ENCODE results near the gene PRKAR2B.

DNA sequence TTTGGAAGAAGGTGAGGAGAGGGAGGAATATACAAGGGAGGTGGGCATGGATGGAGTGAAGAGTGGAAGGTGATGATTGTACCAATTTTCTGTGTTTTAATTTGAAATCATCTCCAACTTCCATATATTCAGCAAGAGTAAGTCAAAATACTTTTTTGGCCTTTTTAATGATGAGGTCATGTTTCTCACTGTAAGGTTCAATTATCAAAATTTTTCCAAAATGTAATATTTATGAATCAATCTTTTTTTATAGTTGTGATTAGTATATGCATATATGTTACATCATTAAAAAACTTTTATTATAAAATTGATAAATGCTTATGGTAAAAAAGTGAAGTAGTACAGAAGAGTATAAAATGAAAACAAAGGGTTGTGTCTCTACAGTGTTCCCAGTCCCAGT, 40.7 kb downstream of the PRKAR2B start:
- TF ChIP-seq POLR2A (IDR thresholded peaks at IDR 0.05) (no peak), POLR2AphosphoS5 (IDR thresholded peaks at IDR 0.05) (no peak), CTCF (IDR thresholded peaks at IDR 0.05) (no peak)

All from breast epithelium (tissue), 3 donors.